ENCODE results near the gene HDAC6. TPM values are rescaled to one million over a fixed set of nuclear protein-coding genes. Genes with fewer than 3 reads are reported as not detected.

Gene HDAC6
- total and polyA plus RNA-seq, 2 of the 13 experiments (the other 11 are each of a cell fraction or from before 2014, with no cell fraction given): 80.4 to 93.6 TPM

- in situ Hi-C loops (cut with HindIII; ENCODE audit: extremely low pct_ligation_motif_present, low pct_unique_long_range_greater_than_20kb): no loop called here
- no peak for ATAC-seq
- H3K4me2 ChIP-seq (ENCODE audit: low read depth, low read length): no peak overlapping the region
- BruUV-seq (replicated peaks): no TSS peak
- intact Hi-C loops (cut with micrococcal nuclease; ENCODE audit: unreplicated experiment): no loop called here
- CTCF ChIA-PET (ENCODE audit: low intra/inter-chr PET ratio, low total read pairs): no interaction called here
- H3K36me3 ChIP-seq (replicated peaks in 1 of 2; ENCODE audit: control insufficient read depth in 1 of 2, insufficient read depth in 2 of 2, low read length in 2 of 2): no peaks in the 10 kb centered on the region
- no peaks in the 10 kb centered on the region for H4K20me1 ChIP-seq (ENCODE audit: insufficient read depth, low read length)
- no peaks in the 10 kb centered on the region for H3K9me3 ChIP-seq (ENCODE audit: low read length)
- no peaks in the 10 kb centered on the region for H3K79me2 ChIP-seq (ENCODE audit: insufficient read depth, low read length)
- WGBS (ENCODE audit: low lambda C conversion rate): 31% methylated on average over 13 of the region's 17 CpGs
- no peak overlapping the region for H3K27ac ChIP-seq (ENCODE audit: extremely low read length, insufficient read depth, low read length)
- TF ChIP-seq ZNF260 (CRISPR knock-in tag; IDR thresholded peaks at IDR 0.05; ENCODE audit: borderline replicate concordance, low read depth) (no peak), KDM5B (CRISPR knock-in tag; IDR thresholded peaks at IDR 0.05; ENCODE audit: borderline replicate concordance) (no peak), ZNF446 (CRISPR knock-in tag; IDR thresholded peaks at IDR 0.05) (no peak), ZNF768 (CRISPR knock-in tag; IDR thresholded peaks at IDR 0.05) (no peak), HOXA3 (CRISPR knock-in tag; IDR thresholded peaks at IDR 0.05) (no peak), THAP8 (CRISPR knock-in tag; IDR thresholded peaks at IDR 0.05; ENCODE audit: borderline replicate concordance) (no peak), TOE1 (CRISPR knock-in tag; IDR thresholded peaks at IDR 0.05) (no peak), NFE2L2 (IDR thresholded peaks at IDR 0.05; ENCODE audit: low read length) (no peak), ZHX2 (IDR thresholded peaks at IDR 0.05; ENCODE audit: low read depth) (no peak), ZHX2 (CRISPR knock-in tag; IDR thresholded peaks at IDR 0.05; ENCODE audit: borderline replicate concordance) (no peak), XRCC5 (optimal IDR thresholded peaks at IDR 0.05; ENCODE audit: low read length) (no peak), ZNF772 (CRISPR knock-in tag; IDR thresholded peaks at IDR 0.05) (no peak)
- no peak for DNase-seq (ENCODE audit: low spot score)
- no peaks in the 10 kb centered on the region; a peak in 1 of 5 replicates for H3K27me3 ChIP-seq (ENCODE audit: control insufficient read depth in 1 of 2, insufficient read depth in 2 of 2, low read length in 2 of 2)
- no peak overlapping the region for H3K4me3 ChIP-seq (replicated peaks in 1 of 3; ENCODE audit: insufficient read depth in 1 of 3, low read depth in 2 of 3, low read length in 3 of 3)
- H3K9ac ChIP-seq (ENCODE audit: insufficient read depth, low read depth, low read length): no peak overlapping the region
- H2AFZ ChIP-seq (ENCODE audit: low read length): no peak overlapping the region
- POLR2A ChIA-PET: no interaction called here
- H3K4me1 ChIP-seq (ENCODE audit: insufficient read depth, low read length): no peaks in the 10 kb centered on the region
- no peak for FAIRE-seq
Observed at GRCh38 chrX:48787505-48788443, 14.1 kb upstream of the HDAC6 start.

All from HepG2 (cell line).